GM12864 (cell line): ENCODE data around the gene PGC.
A peak's percentile ranks its signal among the peaks of the same experiment; 100 is the strongest.

ENCODE experiments used
- DNase-seq: peaks from one replicate; pipeline ENCODE4 v3.0.0-alpha.2; 2011; ENCODE audit warnings: low read depth
- H3K4me3 ChIP-seq: 2 replicates; pipeline ENCODE4 v1.5.1; 2011; ENCODE audit warnings: mild to moderate bottlenecking, low read depth, low read length, control low read depth
- CTCF ChIP-seq: IDR thresholded peaks from 2 replicates; pipeline ENCODE4 v1.5.1; 2011; ENCODE audit warnings: low read depth, mild to moderate bottlenecking, moderate library complexity, low read length, control low read depth, inconsistent platforms; ENCODE audit errors: missing control alignments

PGC gene

GRCh38 chr6:41722969-41723529 is 24.1 kb downstream of the PGC start:
- H3K4me3 ChIP-seq, result peak overlapping the region; percentile 49
- no peak for DNase-seq
- no peak for TF ChIP-seq CTCF

GRCh38 chr6:41721414-41721813 is 25.8 kb downstream of the PGC start:
- no peak for DNase-seq
- H3K4me3 ChIP-seq, result peak overlapping the region; percentile 49
- no peak for TF ChIP-seq CTCF

GRCh38 chr6:41720783-41721182 is 26.4 kb downstream of the PGC start:
- H3K4me3 ChIP-seq, result peak overlapping the region; percentile 49
- no peak for TF ChIP-seq CTCF
- no peak for DNase-seq

- H3K4me3 ChIP-seq, result peak overlapping the region; percentile 49; the same call in 1 of the 2 replicates
- no peak for DNase-seq
- no peak for TF ChIP-seq CTCF
Observed at GRCh38 chr6:41720262-41720620, 27.0 kb downstream of the PGC start.

- no peak for DNase-seq
- H3K4me3 ChIP-seq, result no peak overlapping the region; the same call in 1 of the 2 replicates
- no peak for TF ChIP-seq CTCF
Observed at GRCh38 chr6:41719436-41720261, 27.5 kb downstream of the PGC start.

- no peak for DNase-seq
- no peak overlapping the region for H3K4me3 ChIP-seq
- no peak for TF ChIP-seq CTCF
Observed at GRCh38 chr6:41718828-41719227, 28.4 kb downstream of the PGC start.

- DNase-seq, result no peak
- H3K4me3 ChIP-seq, result peak overlapping the region; percentile 33; the same call in 1 of the 2 replicates
- no peak for TF ChIP-seq CTCF
Observed at GRCh38 chr6:41717392-41717736, 29.8 kb downstream of the PGC start.
